ENCODE results near the gene GFOD1.

Gene GFOD1

GRCh38 chr6:13479971-13480434, 7.4 kb downstream of the GFOD1 start:
- CTCF ChIA-PET = no interaction called here
- DNase-seq (ENCODE audit: extremely low spot score) = no peak
- TF ChIP-seq PKNOX1 (IDR thresholded peaks at IDR 0.05) = no peak
- TF ChIP-seq L3MBTL2 (conservative IDR thresholded peaks at IDR 0.05) = no peak
- TF ChIP-seq FOXK2 (IDR thresholded peaks at IDR 0.05) = no peak
- TF ChIP-seq SUZ12 (IDR thresholded peaks at IDR 0.05) = no peak
- no peak for TF ChIP-seq CTBP1 (IDR thresholded peaks at IDR 0.05; ENCODE audit: borderline replicate concordance)
- no peak for TF ChIP-seq ZNF384 (IDR thresholded peaks at IDR 0.05)
- no peak for TF ChIP-seq LEF1 (IDR thresholded peaks at IDR 0.05; ENCODE audit: borderline replicate concordance)
- POLR2A ChIA-PET = interaction anchor here (0.7 kb wide), 1 partner anchor 94 kb away, joined by 3 read pairs; the partner anchor contains the start of gene SIRT5

GRCh38 chr6:13479206-13479800, 8.1 kb downstream of the GFOD1 start:
- no peak for DNase-seq (ENCODE audit: extremely low spot score)
- ChIA-PET POLR2A (interaction anchor here (0.7 to 0.8 kb wide), 2 partner anchors 10 to 95 kb away, joined by 3 read pairs; partner anchors contain the start of gene SIRT5), CTCF (no interaction called here)
- no peak for TF ChIP-seq BHLHE40 (IDR thresholded peaks at IDR 0.05; ENCODE audit: borderline replicate concordance)
- TF ChIP-seq L3MBTL2 (conservative IDR thresholded peaks at IDR 0.05) = no peak
- no peak for TF ChIP-seq SUZ12 (IDR thresholded peaks at IDR 0.05)
- TF ChIP-seq TARDBP (IDR thresholded peaks at IDR 0.05) = no peak
- no peak for TF ChIP-seq LEF1 (IDR thresholded peaks at IDR 0.05; ENCODE audit: borderline replicate concordance)
- no peak for TF ChIP-seq ELF4 (IDR thresholded peaks at IDR 0.05)
- TF ChIP-seq FOXA1 (IDR thresholded peaks at IDR 0.05) = no peak
- TF ChIP-seq HDGF (IDR thresholded peaks at IDR 0.05; ENCODE audit: borderline replicate concordance) = no peak
- TF ChIP-seq FOXK2 (IDR thresholded peaks at IDR 0.05) = no peak
- TF ChIP-seq FOXM1 (IDR thresholded peaks at IDR 0.05; ENCODE audit: borderline replicate concordance) = no peak

- DNase-seq (ENCODE audit: extremely low spot score) = no peak
- no peak for TF ChIP-seq SUZ12 (IDR thresholded peaks at IDR 0.05)
- TF ChIP-seq NFRKB (IDR thresholded peaks at IDR 0.05) = no peak
- CTCF ChIA-PET = no interaction called here
- POLR2A ChIA-PET = interaction anchor here (0.8 kb wide), 1 partner anchor 11 kb away, joined by 3 read pairs; no protein-coding TSS in a partner anchor
Observed at GRCh38 chr6:13478525-13478966, 8.9 kb downstream of the GFOD1 start.

GRCh38 chr6:13474787-13475186, 12.6 kb downstream of the GFOD1 start:
- POLR2A ChIA-PET = no interaction called here

GRCh38 chr6:13474360-13474759, 13.0 kb downstream of the GFOD1 start:
- ChIA-PET CTCF (no interaction called here), POLR2A (no interaction called here)
- TF ChIP-seq CTBP1 (IDR thresholded peaks at IDR 0.05; ENCODE audit: borderline replicate concordance) = no peak
- TF ChIP-seq TARDBP (IDR thresholded peaks at IDR 0.05) = no peak
- TF ChIP-seq PKNOX1 (IDR thresholded peaks at IDR 0.05) = no peak
- TF ChIP-seq HDGF (IDR thresholded peaks at IDR 0.05; ENCODE audit: borderline replicate concordance) = no peak
- no peak for TF ChIP-seq L3MBTL2 (conservative IDR thresholded peaks at IDR 0.05)
- no peak for TF ChIP-seq FOXK2 (IDR thresholded peaks at IDR 0.05)
- TF ChIP-seq NFRKB (IDR thresholded peaks at IDR 0.05) = no peak
- no peak for TF ChIP-seq LEF1 (IDR thresholded peaks at IDR 0.05; ENCODE audit: borderline replicate concordance)
- no peak for DNase-seq (ENCODE audit: extremely low spot score)

More at GRCh38 chr6:13474787-13475186, 12.6 kb downstream of the GFOD1 start:
- no peak for TF ChIP-seq NFRKB (IDR thresholded peaks at IDR 0.05)
- no peak for TF ChIP-seq L3MBTL2 (conservative IDR thresholded peaks at IDR 0.05)
- no peak for TF ChIP-seq HDGF (IDR thresholded peaks at IDR 0.05; ENCODE audit: borderline replicate concordance)
- CTCF ChIA-PET = no interaction called here
- no peak for DNase-seq (ENCODE audit: extremely low spot score)

GRCh38 chr6:13473768-13474165, 13.6 kb downstream of the GFOD1 start:
- TF ChIP-seq LEF1 (IDR thresholded peaks at IDR 0.05; ENCODE audit: borderline replicate concordance) (no peak), TARDBP (IDR thresholded peaks at IDR 0.05) (no peak), L3MBTL2 (conservative IDR thresholded peaks at IDR 0.05) (no peak), FOXK2 (IDR thresholded peaks at IDR 0.05) (no peak), HDGF (IDR thresholded peaks at IDR 0.05; ENCODE audit: borderline replicate concordance) (no peak), NFRKB (IDR thresholded peaks at IDR 0.05) (no peak), PKNOX1 (IDR thresholded peaks at IDR 0.05) (no peak), SP1 (IDR thresholded peaks at IDR 0.05) (no peak)
- no peak for DNase-seq (ENCODE audit: extremely low spot score)
- ChIA-PET CTCF (no interaction called here), POLR2A (no interaction called here)

- POLR2A ChIA-PET = no interaction called here
- CTCF ChIA-PET = interaction anchor here (0.6 kb wide), 1 partner anchor 31 kb away, joined by 3 read pairs; no protein-coding TSS in a partner anchor
- TF ChIP-seq SP1 (IDR thresholded peaks at IDR 0.05) (no peak), FOXA1 (IDR thresholded peaks at IDR 0.05) (no peak), PKNOX1 (IDR thresholded peaks at IDR 0.05) (no peak), L3MBTL2 (conservative IDR thresholded peaks at IDR 0.05) (no peak), CTBP1 (IDR thresholded peaks at IDR 0.05; ENCODE audit: borderline replicate concordance) (no peak), TARDBP (IDR thresholded peaks at IDR 0.05) (no peak), FOXM1 (IDR thresholded peaks at IDR 0.05; ENCODE audit: borderline replicate concordance) (no peak), ZNF384 (IDR thresholded peaks at IDR 0.05) (no peak), HDGF (IDR thresholded peaks at IDR 0.05; ENCODE audit: borderline replicate concordance) (no peak), BHLHE40 (IDR thresholded peaks at IDR 0.05; ENCODE audit: borderline replicate concordance) (no peak), SUZ12 (IDR thresholded peaks at IDR 0.05) (no peak), LEF1 (IDR thresholded peaks at IDR 0.05; ENCODE audit: borderline replicate concordance) (no peak), ARNT (IDR thresholded peaks at IDR 0.05) (no peak), FOXK2 (IDR thresholded peaks at IDR 0.05) (no peak), NFRKB (IDR thresholded peaks at IDR 0.05) (no peak), ELF4 (IDR thresholded peaks at IDR 0.05) (no peak)
Observed at GRCh38 chr6:13472976-13473767, 14.2 kb downstream of the GFOD1 start.

More at GRCh38 chr6:13472976-13473767, 14.2 kb downstream of the GFOD1 start:
- no peak for DNase-seq (ENCODE audit: extremely low spot score)
